Neutrophil (primary cell): ENCODE data around the gene WDFY4.
A peak's percentile ranks its signal among the peaks of the same experiment; 100 is the strongest.

Experiments used
- H3K27ac ChIP-seq: fragments of 200-600 bp; sonication (generic); 2 replicates; pipeline ENCODE4 v1.5.1; 2016; ENCODE audit warnings: mild to moderate bottlenecking, moderate library complexity
- H3K27me3 ChIP-seq: fragments of 200-600 bp; sonication (generic); 2 replicates; pipeline ENCODE4 v1.6.0; 2016; ENCODE audit warnings: mild to moderate bottlenecking
- H3K36me3 ChIP-seq: fragments of 200-600 bp; sonication (generic); 2 replicates; pipeline ENCODE4 v1.5.1; 2017
- H3K4me1 ChIP-seq, 2 experiments: fragments of 200-600 bp in 1 of 2; sonication (generic) in 1 of 2; 1 replicate in 1 of 2; 2 replicates in 1 of 2; pipeline versions ENCODE4 v1.5.1 to v1.6.1; 2013 to 2016; ENCODE audit warnings: low read depth in 1 of 2, low read length in 1 of 2, mild to moderate bottlenecking in 1 of 2, moderate library complexity in 1 of 2; ENCODE audit not compliant: control insufficient read depth in 1 of 2, insufficient read depth in 1 of 2
- H3K4me3 ChIP-seq, 2 experiments: fragments of 200-600 bp in 1 of 2; sonication (generic) in 1 of 2; 1 replicate in 1 of 2; 2 replicates in 1 of 2; pipeline ENCODE4 v1.5.1; 2013 to 2016; ENCODE audit warnings: low read depth in 1 of 2, low read length in 1 of 2, mild to moderate bottlenecking in 1 of 2, moderate library complexity in 1 of 2
- H3K9me3 ChIP-seq: fragments of 200-600 bp; sonication (generic); 2 replicates; pipeline ENCODE4 v1.5.1; 2016
- CTCF ChIP-seq: fragments of 200-600 bp; sonication (generic); IDR thresholded peaks from 2 replicates; pipeline ENCODE4 v1.5.1; 2016; ENCODE audit warnings: antibody characterized with exemption

WDFY4 gene

GRCh38 chr10:48722153-48723145 lies 37.8 kb downstream of the WDFY4 start:
- TF ChIP-seq CTCF = no peak
- Histone ChIP-seq H3K9me3 (no peaks in the 10 kb centered on the region), H3K4me1 (peaks cover 74 to 78% of the 10 kb centered on the region in 2 experiments), H3K4me3 (peak overlapping the region in 1 of 2 experiments; percentile 43), H3K27ac (peak overlapping the region; percentile 94), H3K27me3 (no peaks in the 10 kb centered on the region), H3K36me3 (peaks cover 35% of the 10 kb centered on the region)

GRCh38 chr10:48724127-48724526 lies 39.5 kb downstream of the WDFY4 start:
- Histone ChIP-seq H3K4me1 (peaks cover 74 to 78% of the 10 kb centered on the region in 2 experiments), H3K36me3 (peaks cover 48% of the 10 kb centered on the region), H3K27ac (peak overlapping the region; percentile 94), H3K4me3 (peak overlapping the region; percentile 36 to 43), H3K9me3 (no peaks in the 10 kb centered on the region), H3K27me3 (no peaks in the 10 kb centered on the region)
- TF ChIP-seq CTCF = no peak

GRCh38 chr10:48725708-48726107 lies 41.0 kb downstream of the WDFY4 start:
- H3K4me1 ChIP-seq = peaks cover 64 to 65% of the 10 kb centered on the region in 2 experiments
- no peaks in the 10 kb centered on the region for H3K9me3 ChIP-seq
- H3K36me3 ChIP-seq = peaks cover 54% of the 10 kb centered on the region
- TF ChIP-seq CTCF = no peak
- H3K27me3 ChIP-seq = no peaks in the 10 kb centered on the region
- H3K4me3 ChIP-seq = peak overlapping the region; percentile 24 to 43
- peak overlapping the region; percentile 94 for H3K27ac ChIP-seq

- H3K4me1 ChIP-seq = peaks cover 43% of the 10 kb centered on the region in 2 experiments
- no peak overlapping the region for H3K4me3 ChIP-seq
- H3K9me3 ChIP-seq = no peaks in the 10 kb centered on the region
- no peak for TF ChIP-seq CTCF
- H3K36me3 ChIP-seq = peaks cover 69% of the 10 kb centered on the region
- no peaks in the 10 kb centered on the region for H3K27me3 ChIP-seq
- no peak overlapping the region for H3K27ac ChIP-seq
Observed at GRCh38 chr10:48727866-48728265, 43.2 kb downstream of the WDFY4 start.

GRCh38 chr10:48729222-48729621 lies 44.5 kb downstream of the WDFY4 start:
- Histone ChIP-seq H3K36me3 (peaks cover 81% of the 10 kb centered on the region), H3K4me3 (no peak overlapping the region), H3K27me3 (no peaks in the 10 kb centered on the region), H3K27ac (no peak overlapping the region), H3K4me1 (peaks cover 29% of the 10 kb centered on the region in 2 experiments), H3K9me3 (no peaks in the 10 kb centered on the region)
- no peak for TF ChIP-seq CTCF
